ENCODE results near the gene SOX15.
A peak's percentile ranks its signal among the peaks of the same experiment; 100 is the strongest.
"Not testable (repeated sequence)": the region's sequence is repeated elsewhere in the genome, so short reads cannot be mapped to it uniquely, and the experiment has no call there.

SOX15 gene

DNA sequence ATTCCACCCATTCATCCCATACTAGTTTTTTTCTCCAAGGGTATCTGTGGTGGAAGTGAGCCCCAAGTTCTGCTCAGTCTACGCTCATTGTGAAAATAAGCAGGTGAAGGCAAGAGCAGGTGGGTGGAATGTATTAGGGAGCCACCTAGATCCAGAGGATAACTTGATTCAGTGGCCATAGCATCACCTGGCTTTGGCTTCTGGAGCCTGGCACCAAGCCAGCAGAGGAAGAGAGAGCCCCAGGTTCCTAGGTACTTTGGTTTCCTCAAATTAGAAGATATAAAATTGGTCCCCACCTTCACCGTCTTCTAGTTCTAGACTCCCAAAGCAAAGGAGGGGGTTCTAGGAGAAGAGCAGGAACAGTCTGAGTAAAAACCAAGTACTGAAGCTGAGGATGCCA lies 20.7 kb upstream of the SOX15 start:
- TF ChIP-seq, protein P1, sequence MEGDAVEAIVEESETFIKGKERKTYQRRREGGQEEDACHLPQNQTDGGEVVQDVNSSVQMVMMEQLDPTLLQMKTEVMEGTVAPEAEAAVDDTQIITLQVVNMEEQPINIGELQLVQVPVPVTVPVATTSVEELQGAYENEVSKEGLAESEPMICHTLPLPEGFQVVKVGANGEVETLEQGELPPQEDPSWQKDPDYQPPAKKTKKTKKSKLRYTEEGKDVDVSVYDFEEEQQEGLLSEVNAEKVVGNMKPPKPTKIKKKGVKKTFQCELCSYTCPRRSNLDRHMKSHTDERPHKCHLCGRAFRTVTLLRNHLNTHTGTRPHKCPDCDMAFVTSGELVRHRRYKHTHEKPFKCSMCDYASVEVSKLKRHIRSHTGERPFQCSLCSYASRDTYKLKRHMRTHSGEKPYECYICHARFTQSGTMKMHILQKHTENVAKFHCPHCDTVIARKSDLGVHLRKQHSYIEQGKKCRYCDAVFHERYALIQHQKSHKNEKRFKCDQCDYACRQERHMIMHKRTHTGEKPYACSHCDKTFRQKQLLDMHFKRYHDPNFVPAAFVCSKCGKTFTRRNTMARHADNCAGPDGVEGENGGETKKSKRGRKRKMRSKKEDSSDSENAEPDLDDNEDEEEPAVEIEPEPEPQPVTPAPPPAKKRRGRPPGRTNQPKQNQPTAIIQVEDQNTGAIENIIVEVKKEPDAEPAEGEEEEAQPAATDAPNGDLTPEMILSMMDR (IDR thresholded peaks at IDR 0.05): no peak
- no peak for TF ChIP-seq ZFX (IDR thresholded peaks at IDR 0.05; ENCODE audit: borderline replicate concordance)
- peak overlapping the region; percentile 28; the same call in 1 of the 2 replicates for H3K27ac ChIP-seq

DNA sequence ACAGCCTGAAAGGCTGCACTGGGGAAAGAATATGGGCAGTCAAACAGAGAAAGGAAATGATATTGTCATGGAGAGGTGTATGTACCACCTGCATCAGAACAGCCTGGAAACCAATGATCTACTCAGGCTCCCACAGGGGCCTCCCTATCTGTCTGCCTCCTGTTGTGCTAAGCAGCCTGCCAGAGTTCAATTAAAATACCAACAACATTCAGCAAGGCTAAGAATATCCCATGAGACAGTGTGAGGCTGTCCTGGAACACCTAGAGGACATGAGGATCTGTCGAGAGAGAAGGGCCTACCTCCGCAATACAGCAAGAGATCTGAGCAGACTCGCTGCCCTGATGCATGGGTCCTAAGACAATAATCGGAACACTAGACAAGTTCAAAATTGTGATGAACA lies 16.4 kb upstream of the SOX15 start:
- no peak for TF ChIP-seq ZFX (IDR thresholded peaks at IDR 0.05; ENCODE audit: borderline replicate concordance)
- TF ChIP-seq, protein P1 (IDR thresholded peaks at IDR 0.05): no peak
- no peak overlapping the region for H3K27ac ChIP-seq

DNA sequence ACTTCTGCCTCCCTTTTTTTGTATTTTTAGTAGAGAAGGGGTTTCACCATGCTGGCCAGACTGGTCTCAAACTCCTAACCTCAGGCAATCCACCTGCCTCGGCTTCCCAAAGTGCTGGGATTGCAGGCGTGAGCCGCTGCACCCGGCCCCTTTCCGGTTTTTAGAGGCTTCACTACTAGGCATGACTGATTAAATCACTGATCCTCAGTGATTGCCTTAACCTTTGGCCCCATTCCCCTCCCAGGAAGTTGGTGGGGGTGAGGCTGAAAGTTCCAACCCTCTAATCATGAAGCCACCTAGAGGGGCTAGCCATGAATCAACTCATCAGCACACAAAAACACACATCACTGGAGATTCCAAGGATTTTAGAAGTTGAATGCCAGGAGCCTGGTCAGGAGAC lies 7.7 kb upstream of the SOX15 start:
- not testable (repeated sequence) for H3K27ac ChIP-seq

DNA sequence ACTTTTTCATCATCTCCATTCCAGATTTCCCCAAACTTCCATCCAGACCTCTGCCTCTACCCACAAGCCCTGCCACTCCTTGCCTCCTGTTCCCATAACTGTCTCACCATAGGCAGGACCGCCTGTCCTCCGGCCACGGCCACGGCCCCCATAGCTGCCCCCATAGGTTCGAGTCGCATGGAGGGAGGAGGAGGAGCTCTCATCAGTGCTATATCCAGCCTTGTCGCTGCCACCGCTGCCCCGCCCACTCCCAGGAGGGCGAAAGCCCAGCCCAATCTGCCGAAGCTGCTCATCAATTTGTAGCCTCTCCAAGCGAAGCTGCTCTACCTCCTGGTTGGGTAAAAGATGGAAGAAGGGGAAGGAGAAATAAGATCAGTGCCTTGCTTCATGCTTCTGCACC lies 3.4 kb upstream of the SOX15 start:
- TF ChIP-seq, protein P1 (IDR thresholded peaks at IDR 0.05): no peak
- no peak for TF ChIP-seq ZFX (IDR thresholded peaks at IDR 0.05; ENCODE audit: borderline replicate concordance)
- H3K27ac ChIP-seq: no peak overlapping the region

DNA sequence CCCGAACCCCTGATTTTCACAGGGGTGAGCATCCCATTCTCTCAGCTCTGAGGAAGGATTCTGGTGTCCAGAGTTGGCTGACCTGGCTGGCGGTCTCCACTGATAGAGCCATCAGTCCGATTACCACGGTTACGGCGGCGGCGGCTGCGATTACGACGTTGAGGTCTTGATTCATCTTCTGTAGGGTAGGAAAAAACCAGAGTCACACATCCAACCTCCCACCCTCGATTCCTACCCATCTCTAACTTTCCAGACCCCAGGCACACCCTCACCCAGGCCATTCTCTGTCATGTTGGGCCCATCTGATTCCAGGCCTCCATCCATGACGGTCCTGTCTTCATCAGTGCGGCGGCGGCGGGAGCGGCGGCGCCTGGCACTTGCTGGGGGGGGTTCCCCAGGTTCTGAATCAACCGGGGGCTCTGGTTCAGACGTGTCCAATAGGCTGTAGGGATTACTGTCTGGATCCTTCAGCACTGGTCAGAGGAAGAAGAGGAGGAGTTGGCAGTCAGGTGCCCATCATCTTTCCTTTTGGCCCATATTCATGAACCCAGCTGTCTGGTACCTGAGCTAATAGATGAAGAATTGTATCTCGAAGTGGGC lies 2.6 kb upstream of the SOX15 start:
- H3K27ac ChIP-seq: peak overlapping the region; percentile 61; the same call in 1 of the 2 replicates
- TF ChIP-seq, protein P1 (IDR thresholded peaks at IDR 0.05): no peak
- no peak for TF ChIP-seq ZFX (IDR thresholded peaks at IDR 0.05; ENCODE audit: borderline replicate concordance)

DNA sequence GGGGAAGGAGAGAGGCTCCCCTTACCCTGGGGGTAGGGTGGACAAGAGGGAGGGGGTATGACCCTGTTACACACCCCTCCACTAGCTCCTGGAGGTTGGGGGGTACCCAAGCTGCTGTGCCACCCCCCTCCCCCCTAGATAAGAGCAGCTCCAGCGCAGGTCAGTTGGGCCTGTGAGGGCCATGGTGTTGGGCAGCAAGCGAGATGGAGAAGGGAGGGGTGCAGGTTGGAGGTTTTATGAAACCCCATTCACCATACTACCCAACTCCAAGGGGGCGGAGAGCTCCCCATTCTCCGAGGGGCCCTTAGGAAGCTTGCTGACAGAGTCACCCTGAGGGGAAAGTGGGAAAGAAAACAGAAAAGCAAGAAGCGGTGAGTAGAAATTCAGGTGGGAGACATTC lies 1.7 kb upstream of the SOX15 start:
- TF ChIP-seq ZFX (IDR thresholded peaks at IDR 0.05; ENCODE audit: borderline replicate concordance): no peak
- TF ChIP-seq, protein P1 (IDR thresholded peaks at IDR 0.05): no peak
- peak overlapping the region; percentile 61; the same call in 1 of the 2 replicates for H3K27ac ChIP-seq

DNA sequence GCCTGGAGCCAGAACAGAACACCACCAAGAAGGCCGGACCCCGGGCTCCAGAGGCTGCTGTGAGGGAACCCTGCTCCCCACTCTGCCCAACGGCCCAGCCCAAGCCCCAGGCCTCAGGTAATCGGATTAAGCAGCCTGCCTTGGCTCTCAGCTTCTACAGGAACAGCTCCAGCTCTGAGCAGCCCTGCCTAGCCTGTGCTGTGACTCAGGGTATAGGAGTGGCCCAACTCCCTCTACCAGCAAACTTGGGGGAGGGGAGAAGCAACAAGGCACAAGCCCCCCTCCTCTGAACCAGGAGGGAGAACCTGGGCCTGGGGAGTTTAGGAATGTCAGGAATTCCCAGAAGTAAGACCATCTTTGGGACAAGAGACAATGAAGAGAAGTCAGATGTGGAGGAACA lies 849 bp upstream of the SOX15 start:
- peak overlapping the region; percentile 61 for H3K27ac ChIP-seq
- TF ChIP-seq ZFX (IDR thresholded peaks at IDR 0.05; ENCODE audit: borderline replicate concordance): no peak
- TF ChIP-seq, protein P1 (IDR thresholded peaks at IDR 0.05): no peak

Data from 22Rv1 (cell line).